SK-N-MC (cell line): ENCODE results near the gene FHL3.

Source experiments
- EZH2 ChIP-seq: fragments of 200-600 bp; sonication (generic); IDR thresholded peaks from one replicate; pipeline ENCODE4 v1.6.1; 2017; ENCODE audit warnings: antibody characterized with exemption
- FOXP2 ChIP-seq: optimal IDR thresholded peaks from 2 replicates; pipeline ENCODE3; 2011; ENCODE audit warnings: mild to moderate bottlenecking, moderate library complexity; ENCODE audit not compliant: insufficient read depth; ENCODE audit errors: extremely low read length, control extremely low read depth
- POLR2AphosphoS5 ChIP-seq: IDR thresholded peaks from 2 replicates; pipeline ENCODE4 v1.6.1; 2012; ENCODE audit warnings: mild to moderate bottlenecking, low read depth, low read length, borderline replicate concordance

DNA sequence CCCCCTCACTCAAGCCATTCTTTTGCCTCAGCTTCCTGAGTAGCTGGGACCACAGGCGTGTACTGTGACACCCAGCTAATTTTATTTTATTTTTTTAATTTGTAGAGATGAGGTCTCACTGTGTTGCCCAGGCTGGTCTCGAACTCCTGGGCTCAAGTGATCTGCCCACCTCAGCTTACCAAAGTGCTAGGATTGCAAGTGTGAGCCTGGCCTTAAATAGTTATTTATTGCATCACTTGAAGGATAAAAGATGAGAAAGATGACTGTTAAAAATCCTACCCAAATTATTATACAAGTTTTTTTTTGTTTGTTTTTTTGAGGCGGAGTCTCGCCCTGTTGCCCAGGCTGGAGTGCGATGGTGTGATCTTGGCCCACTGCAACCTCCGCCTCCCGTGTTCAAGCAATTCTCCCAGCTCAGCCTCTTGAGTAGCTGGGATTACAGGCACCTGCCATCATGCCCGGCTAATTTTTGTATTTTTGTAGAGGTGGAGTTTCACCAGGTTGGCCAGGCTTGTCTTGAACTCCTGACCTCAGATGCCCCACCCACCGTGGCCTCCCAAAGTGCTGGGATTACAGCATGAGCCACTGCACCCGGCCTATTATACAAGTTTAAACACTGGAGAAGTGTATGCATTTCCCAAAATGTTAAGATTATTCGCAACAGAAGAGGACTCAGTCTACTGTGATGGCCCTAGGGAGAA, 9.6 kb upstream of the FHL3 start:
- TF ChIP-seq EZH2 (no peak), POLR2AphosphoS5 (no peak), FOXP2 (no peak)
